Measurements from ENCODE around the gene MAPK9. TPM values are rescaled to one million over a fixed set of nuclear protein-coding genes. Genes with fewer than 3 reads are reported as not detected.

Gene MAPK9
- 15.0 TPM for total RNA-seq

DNA sequence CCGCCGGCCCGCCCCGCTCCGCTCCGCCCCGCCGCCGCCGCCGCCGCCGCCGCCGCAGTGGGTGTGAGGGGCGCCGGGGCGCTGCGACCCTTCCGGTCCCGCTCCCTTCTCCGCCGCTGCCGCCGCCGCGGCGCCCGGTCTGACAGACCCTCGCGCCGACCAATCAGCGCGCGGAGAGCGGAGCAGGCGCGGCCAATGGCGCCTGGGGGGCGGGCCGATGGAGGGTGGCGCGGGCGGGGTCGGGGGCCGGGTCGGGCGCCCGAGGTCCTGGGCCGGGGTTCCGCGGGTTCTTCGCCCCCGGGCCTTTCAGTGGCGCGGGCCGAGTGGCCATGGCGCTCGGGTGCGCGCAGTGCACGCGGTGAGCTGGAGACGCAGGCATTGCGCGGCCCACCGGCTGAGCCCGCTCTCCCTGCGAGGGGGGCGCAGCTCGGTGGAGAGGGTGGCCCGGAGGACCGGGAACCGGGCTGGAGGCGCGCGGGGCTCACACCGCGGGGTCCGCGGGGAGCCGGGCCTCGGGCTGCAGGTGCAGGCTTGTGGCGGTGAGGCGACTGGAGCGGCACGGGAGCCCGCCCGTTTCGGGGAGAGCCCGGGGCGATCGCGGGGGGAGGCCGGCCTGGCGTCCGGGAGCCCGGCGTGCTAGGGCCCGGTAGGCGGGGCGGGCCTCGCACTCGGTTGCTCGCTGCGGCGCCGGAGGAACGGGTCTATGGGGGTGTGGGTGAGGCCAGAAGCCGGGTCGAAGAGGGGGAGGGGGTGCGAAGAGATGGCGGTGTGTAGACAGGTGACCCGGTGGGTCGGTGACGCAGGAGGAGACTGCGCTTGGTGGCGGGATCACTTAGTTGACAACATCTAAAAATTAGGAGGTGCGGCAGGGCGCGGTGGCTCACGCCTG, at the start of gene MAPK9:
MAPK9 (minus strand) TSS at position 141 of the 889 bp plus-strand sequence. CDS start 11,522 bp downstream, outside the sequence.
- ATAC-seq (peak; percentile 88), DNase-seq (ENCODE audit: low spot score) (peak; percentile 90)

DNA sequence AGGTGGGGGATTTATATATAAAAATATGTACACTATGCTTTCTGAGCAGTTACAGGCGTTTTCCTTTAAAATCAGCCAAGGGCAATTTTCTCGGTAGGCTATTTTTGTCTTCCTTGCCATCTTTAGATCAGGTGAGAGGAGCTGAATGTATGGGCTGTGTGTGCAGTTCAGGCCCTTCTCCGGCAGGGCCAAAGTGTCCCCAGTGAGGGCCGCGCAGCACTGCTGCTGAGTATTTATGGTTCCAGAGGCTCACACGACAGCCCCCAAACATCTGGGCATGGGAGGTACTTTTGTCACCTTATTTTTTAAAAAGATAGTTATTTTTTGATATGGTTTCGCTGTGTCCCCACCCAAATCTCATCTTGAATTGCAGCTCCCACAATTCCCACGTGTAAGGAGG, 49.7 kb upstream of the MAPK9 start:
- DNase-seq (ENCODE audit: low spot score) (no peak), ATAC-seq (no peak)

DNA sequence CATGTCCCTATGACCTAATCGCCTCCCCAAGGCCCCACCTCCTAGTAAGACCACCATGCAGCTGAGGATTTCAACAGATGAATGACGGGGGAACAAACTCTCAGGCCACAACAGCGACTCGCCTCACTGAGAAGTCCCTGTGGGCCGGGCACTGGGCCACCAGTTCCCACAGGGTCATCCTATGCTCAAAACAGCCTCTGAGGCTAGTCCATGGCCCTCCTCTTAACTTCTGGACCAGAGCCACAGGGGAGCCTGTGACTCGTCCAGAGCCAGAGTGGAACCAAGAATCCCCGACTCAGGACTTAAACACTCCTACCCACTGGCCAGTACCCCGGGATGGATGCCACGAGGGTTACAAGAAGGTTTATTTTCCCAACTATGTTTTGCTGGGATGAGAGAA, 49.0 kb upstream of the MAPK9 start:
- no peak for ATAC-seq
- no peak for DNase-seq (ENCODE audit: low spot score)

DNA sequence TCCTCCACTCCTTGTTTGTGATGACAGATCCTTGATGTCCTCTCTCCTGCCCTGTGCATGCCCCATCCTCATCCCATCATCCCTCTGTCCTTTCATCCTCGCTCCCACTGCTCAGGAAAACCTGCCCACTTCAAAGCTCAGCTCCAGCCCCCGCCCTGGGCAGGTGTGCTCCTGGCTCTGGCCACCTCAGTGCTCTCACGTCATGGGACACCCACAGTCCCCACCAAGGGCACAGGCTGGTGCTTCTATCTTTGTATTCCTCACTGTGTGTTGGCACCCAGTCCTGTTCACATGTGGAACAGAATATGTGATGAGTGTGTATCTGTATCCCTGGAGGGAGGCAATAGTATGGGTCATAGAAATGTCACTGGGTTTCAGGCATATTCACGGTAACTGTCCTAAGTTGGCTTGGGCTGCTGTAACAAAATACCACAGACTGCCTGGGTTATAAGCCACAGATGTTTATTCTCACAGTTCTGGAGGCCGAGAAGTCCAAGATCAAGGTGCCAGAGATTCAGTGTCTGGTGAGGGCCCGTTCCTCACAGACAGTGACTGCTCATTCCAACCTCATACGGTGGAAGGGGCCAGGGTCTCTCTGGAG, 47.8 kb upstream of the MAPK9 start:
- ATAC-seq (no peak), DNase-seq (ENCODE audit: low spot score) (no peak)

DNA sequence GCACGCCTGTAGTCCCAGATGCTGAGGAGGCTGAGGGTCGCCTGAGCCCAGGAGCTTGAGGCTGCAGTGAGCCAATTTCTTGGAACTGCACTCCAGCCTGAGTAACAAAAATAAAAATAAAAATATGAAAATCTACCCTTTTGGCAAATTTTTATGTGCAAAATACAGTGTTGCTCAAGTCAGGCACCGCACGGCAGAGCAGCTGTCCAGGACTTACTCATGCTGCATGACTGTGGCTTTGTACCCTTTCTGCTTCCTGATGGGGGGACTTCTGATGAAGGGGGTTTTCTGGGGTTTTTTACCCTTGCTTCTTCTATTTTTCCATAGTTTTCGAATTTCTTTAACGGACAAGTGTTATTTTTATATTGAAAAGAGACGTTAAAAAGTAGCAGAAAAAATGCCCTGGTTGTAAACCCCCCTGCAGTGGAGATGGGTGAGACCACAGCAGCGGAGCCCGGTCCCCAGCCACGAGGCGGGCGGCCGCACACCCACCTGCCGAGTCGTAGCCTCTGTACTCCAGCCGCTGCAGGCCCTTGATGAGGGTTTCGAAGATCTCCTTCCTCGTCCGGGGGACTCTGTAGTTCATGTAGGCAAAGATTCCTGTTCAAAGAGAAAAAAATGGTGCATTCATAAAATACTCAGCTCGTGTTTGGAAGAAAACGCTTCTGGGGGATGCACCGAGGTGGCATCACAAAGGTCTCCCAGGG, 46.3 kb upstream of the MAPK9 start:
- ATAC-seq (no peak), DNase-seq (ENCODE audit: low spot score) (no peak)

DNA sequence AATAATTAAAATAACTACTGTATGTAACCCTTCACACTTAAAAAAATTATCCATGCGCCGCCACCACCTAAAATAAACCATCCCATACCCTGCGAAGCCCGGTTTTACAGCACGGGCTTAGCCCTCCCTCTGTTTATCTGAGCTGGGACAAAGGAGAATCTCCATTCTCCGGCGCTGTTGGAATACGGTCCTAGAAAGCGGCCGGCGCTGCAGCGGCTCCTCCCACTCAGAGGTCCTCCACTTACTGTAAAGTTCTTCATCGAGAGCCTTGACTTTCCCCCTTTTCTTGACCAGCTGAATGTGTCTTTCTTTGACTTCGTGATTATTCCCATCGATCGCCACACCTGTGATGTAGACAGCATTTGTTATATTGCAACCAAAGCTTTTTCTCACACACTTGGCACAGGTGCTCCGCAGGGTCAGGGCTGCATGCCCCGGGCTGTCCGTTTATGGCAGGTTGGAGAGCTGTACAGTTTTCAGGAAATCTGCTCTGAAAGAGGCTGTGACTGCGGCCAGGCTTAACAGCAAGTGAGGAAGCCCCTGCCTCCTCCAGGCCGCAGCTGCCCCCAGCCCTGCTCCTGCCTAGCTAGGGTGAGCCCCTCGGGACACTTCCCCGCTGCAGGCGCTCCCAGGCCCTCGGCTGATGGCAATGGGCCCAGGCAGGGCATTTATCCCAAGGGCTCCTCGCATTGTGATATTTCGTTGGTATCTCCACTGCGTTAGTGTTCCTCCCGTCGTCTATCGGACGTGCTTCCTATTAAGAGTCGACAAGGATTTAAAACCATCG, 44.5 kb upstream of the MAPK9 start:
- DNase-seq (ENCODE audit: low spot score) (no peak), ATAC-seq (no peak)

DNA sequence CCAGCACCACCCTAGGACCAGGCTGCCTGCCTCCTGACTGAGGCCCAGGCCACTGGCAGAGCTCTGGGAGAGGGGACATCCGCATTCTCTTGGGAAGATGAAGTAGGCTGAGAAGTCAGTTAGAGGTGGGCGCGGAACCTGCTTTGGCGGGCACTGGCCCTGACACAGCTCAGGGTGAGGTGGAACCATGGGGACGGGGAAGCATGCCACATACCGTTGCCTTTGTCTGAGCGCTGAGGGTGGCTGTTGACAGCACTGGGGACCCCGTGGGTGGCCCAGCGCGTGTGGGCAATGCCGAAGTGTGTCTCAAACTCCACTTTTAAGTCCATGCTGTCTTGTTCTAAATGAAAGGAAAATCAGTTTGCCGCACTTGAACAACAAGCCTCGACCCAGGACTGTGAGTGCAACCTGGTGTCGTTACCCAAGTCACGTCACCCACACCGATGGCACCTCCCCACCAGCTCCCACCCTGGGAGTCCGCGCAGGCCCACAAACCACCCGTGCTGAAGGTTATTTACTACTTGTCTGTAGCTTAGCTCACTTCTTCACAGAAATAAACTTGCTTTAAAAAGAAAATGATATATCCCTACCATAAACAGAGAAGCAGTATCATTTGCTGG, 43.8 kb upstream of the MAPK9 start:
- DNase-seq (ENCODE audit: low spot score) (no peak), ATAC-seq (no peak)

DNA sequence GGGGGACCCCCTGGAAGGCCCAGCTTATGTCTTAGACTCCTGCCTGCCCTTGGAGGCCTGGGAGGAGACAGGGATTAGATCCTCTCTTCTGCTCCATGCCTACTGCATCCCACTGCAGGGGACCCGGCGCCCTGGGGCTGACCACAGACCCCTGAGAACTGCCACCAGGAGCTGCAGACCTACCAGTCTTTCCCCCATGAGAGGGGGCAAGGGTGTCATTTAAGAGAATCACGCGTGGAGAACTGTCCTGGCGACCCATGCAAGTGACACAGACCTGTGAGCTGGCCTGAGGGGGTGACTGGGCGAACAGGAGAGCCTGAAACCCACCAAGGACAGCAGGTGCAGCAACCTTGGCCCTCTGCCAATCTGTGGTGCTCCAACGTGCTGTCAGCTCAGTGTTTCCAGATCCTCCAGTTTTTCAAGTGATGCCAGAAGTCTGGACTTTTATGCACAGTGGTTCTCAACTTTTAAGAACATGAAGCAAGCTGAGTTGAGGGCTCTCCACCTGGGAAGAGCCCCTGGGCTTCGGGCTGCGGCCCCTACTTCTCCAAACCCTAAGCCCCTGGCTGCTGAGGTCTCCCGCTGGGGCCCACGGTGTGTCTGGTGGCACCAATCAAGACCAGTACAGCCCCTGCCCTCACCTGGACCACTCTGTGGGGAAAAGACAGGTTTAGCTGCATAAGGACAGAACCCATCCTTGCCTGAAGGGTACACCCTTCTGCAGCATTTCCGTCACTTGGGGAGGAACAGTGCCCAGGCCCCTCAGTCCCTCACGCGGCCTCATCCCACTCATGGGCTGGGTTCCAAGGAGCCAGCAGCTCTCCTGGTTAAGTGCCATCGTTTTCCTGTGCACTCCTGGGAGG, 43.1 kb upstream of the MAPK9 start:
- DNase-seq (ENCODE audit: low spot score), result no peak
- ATAC-seq, result no peak

DNA sequence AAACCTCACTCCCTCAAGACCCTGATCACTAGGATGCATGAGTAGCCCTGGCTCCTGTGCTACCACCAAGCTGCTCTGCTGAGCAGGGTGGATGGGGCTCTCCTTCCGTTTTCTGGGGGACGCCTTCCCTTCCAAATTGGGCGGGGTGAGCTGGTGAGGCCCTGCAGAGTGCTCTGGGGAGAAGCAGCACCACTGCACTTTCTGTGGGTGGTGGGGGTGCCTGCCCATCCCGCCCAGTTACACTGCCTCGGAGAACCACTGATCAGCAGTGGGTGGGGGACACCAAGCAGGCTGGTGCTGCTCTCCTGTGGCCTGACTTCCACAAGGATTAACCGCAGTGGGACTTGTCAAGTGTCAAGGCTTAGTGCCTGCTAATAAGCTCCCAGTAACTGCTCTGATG, 42.3 kb upstream of the MAPK9 start:
- DNase-seq (ENCODE audit: low spot score) (no peak), ATAC-seq (no peak)

DNA sequence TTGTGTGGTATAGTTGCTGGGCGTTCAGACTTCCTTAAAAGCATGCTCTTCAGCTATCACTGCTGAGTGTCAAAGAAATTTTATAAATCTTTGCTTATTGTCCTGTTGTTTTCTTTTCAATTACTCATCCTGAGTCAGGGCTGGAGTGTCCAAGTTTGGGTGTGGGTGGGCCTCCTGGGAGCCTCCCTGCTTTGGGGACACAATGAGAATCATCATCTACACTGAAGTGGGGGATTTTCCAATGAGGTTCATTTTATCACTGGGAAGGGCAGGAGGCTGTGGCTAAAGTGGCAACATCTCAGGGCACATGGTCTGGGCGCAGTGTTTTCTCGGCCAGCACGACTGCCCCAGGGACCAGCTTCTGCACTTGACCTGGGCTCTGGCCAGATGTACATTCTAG, 41.8 kb upstream of the MAPK9 start:
- DNase-seq (ENCODE audit: low spot score) (no peak), ATAC-seq (no peak)

DNA sequence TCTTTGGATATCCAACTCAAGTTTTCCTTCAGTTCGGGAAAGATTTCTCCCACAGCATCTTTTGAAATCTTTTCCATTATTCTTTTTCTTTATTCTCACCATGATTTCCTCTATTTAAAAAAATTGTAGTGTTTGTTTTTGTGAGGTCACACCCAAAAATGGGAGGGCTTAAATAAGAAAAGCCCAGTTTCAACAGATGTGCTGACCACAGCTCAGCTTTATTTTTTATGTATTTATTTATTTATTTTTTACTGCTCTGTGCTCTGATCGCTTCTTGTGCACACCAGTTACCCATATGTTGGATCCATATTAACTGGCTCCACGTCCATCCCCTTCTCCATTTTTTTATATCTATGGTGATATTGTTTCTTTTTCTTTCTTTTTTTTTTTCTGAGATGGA, 41.0 kb upstream of the MAPK9 start:
- ATAC-seq, result no peak
- DNase-seq (ENCODE audit: low spot score), result no peak

DNA sequence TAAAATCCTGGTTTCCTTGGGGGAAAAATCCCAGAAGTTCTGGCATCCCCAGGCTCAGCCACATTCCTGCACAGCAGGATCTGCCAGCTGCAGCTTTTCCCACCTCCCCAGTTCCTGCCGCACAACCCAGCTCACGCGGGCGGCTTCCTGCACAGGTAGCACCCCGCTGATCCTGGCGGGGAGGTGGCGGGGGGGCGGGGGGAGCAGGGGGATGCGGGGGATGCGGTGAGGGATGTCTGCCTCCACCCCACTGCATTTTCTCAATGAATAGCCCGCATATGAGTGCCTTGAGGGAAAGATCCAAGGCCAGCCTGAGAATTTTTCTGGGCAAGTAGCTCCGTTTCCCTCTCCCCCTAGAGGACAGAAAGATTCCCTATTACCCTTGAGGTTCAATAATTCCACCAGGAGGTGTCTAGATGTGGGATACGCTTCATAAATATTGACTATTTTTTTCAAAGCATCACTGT, 40.2 kb upstream of the MAPK9 start:
- ATAC-seq (no peak), DNase-seq (ENCODE audit: low spot score) (no peak)

DNA sequence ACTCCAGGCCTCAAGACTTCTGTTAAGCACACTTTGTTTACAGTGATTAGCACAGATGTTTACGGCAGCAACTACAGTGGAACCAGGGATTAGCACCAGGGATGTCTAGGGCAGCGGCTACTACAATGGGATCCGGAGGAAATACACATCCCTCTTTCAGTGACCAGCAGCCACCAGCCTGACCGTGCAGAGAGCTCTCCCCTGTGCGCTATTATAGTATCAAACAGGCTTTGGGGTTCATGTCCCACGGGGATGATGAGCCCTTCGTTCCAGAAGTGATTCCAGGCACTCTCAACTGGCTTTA, 39.7 kb upstream of the MAPK9 start:
- DNase-seq (ENCODE audit: low spot score) (no peak), ATAC-seq (no peak)

DNA sequence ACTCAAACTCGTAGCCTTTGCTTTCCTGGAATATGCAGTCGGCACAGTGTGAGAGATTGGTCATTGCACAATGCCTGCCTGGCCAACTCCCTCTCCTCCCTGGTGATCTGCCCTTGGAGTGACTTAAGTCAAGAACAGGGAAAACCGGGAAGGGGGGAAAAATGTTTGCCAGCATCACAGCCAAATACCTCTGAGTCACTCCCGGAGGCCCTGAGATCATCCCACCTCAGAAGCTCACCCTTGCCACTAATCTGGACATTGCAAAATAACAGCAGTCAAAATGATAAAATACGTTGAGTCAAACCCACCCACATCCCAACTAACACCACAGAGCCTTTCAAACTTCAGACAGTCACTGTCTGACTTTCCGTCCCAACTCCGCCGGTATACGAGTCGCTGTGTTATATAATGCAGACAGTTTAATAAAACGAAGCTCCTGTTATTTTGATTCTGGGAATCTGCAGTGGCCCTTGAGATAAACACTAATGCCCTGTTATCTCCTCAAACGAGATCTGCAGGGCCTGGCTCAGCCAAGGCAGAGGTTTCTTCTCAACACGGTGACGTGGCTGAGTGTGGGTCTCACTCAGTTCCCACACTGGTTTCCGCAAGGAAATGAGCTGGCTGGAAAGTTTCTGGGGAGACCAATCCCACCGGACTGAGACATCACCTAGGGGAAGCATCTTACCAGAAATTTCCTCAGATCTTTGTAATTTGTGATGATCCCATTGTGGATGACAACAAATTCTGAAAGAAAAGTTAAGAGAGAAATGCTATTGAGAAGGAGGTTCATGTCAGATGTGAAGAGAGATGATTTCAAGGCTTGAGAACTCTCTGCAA, 39.1 kb upstream of the MAPK9 start:
- ATAC-seq (no peak), DNase-seq (ENCODE audit: low spot score) (no peak)

DNA sequence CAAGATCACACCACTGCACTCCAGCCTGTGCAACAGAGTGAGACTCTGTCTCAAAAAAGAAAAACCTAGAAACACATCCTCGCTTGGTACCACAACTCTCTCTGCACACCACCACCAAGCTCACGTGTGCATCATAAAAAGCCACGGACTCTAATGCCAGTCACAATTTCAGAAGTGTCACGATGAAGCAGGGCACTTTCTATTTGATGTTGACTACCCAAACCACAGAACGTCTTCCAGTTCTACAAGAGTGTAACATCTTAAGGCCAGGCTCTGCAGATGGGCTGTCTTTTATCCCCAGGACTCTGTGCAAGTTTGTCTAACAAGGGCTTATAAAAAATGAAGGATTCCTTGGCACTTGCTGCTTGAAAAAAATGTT, 38.4 kb upstream of the MAPK9 start:
- ATAC-seq, result no peak
- DNase-seq (ENCODE audit: low spot score), result no peak

DNA sequence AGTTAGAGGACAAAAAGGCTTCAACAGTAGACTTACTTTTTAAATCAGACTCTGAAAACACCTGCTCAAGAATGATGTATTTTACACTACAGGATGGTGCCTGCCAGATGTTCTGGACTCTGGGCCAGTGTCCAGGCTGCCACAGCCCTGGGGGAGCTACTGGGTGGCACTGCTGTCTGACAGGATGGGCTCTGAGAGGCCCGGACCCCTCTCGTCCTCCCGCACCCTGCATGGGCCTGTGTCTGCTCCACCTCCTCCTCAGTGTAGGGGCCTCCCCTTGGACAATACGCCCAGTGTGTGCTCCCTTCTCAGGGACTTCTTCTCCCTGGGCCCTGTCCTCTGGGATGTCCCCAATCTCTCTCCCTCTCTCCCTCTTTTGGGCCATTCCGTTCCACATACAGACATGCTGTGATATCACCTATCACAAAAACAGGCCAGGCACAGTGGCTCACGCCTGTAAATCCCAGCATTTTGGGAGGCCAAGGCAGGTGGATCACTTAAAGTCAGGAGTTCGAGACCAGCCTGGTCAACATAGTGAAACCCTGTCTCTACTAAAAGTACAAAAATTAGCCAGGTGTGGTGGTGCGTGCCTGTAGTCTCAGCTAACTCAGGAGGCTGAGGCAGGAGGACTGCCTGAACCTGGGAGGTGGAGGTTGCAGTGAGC, 37.9 kb upstream of the MAPK9 start:
- DNase-seq (ENCODE audit: low spot score), result no peak
- ATAC-seq, result no peak

DNA sequence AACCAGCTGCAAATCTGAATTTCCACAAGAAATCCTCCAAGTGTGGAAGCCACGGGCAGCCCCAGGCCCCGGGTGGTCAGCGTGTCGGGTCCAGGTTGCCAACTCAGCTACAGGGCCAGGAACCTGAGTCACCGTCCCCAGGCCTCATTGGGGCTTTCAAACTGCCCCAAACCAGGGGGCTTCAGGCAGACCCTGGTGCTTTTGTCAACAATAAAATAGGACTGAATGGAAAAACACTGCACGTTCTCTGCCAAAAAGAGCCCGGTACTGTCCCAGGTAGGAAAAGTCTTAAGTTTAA, 37.2 kb upstream of the MAPK9 start:
- no peak for ATAC-seq
- DNase-seq (ENCODE audit: low spot score), result no peak

DNA sequence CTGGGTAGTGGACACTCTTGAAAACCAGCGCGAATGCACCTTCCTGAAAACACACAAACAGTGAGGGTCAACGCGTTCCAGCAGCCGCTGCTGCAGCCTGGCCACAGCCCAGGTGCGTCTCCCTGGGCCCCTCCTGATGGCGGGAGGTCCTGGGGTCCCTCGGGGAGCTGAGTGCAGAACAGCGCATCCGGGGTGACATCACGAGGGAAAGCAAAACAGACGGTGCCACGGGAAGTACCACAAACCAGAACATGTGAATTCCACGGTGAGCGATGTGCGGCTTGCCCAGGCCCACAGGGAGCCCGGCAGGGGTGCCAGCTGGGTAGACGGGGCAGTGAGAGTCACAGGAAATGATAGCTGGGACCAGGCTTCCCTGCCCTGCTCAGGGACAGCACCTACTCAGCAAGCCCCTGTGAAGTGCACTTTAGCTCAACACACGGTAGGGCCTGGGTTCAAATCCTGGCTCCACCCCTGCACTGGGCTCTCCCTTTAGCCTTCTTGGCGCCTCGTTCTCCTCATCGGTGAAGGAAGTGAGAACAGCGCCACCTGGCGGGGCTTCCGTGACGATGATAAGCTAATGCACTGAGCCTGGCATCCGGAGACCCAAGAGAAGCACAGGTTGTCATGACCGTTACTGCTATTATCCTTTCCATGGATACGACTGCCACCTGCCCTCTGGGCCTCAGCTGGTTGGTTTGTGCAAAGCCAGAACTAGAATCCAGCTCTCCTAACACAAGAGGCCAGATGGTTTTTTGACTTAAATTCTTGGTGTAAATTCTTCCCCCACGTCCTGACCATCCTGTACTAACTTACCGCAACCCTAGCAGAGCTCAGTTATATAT, 36.6 kb upstream of the MAPK9 start:
- ATAC-seq, result peak; percentile 97
- peak; percentile 80 for DNase-seq (ENCODE audit: low spot score)
